Measurements from ENCODE around the gene LDHD.
A peak's percentile ranks its signal among the peaks of the same experiment; 100 is the strongest.
"Not testable (repeated sequence)": the region's sequence is repeated elsewhere in the genome, so short reads cannot be mapped to it uniquely, and the experiment has no call there.

Gene LDHD

GRCh38 chr16:75143941-75144340 lies 27.4 kb upstream of the LDHD start:
- no peak overlapping the region for H3K4me3 ChIP-seq (ENCODE audit: control insufficient read depth, low read depth, low read length)
- no peak for TF ChIP-seq CTCF (conservative IDR thresholded peaks at IDR 0.05; ENCODE audit: control insufficient read depth, insufficient read depth, low read depth, low read length)
- no peak for DNase-seq (ENCODE audit: low read depth)

- no peak for DNase-seq (ENCODE audit: low read depth)
- TF ChIP-seq CTCF (conservative IDR thresholded peaks at IDR 0.05; ENCODE audit: control insufficient read depth, insufficient read depth, low read depth, low read length): no peak
- no peak overlapping the region for H3K4me3 ChIP-seq (ENCODE audit: control insufficient read depth, low read depth, low read length)
Observed at GRCh38 chr16:75139498-75139897, 22.9 kb upstream of the LDHD start.

GRCh38 chr16:75138636-75139035 lies 22.1 kb upstream of the LDHD start:
- H3K4me3 ChIP-seq (ENCODE audit: control insufficient read depth, low read depth, low read length): no peak overlapping the region
- DNase-seq (ENCODE audit: low read depth): peak; percentile 21
- TF ChIP-seq CTCF (conservative IDR thresholded peaks at IDR 0.05; ENCODE audit: control insufficient read depth, insufficient read depth, low read depth, low read length): no peak

DNA sequence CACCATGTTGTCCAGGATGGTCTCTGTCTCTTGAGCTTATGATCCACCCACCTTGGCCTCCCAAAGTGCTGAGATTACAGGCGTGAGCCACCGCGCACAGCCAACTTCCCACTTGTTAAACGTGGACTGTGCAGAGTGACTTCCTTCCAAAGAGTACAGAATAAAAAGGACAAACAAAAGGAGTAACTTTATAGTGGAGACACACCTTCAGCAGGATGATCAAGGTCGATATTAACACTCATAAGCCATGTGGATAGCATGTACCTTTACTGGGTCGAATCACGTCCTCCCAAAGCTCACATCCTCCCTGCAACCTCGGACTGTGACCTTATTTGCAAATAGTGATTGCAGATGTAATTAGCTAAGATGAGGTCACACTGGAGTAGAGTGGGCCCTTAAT lies 21.7 kb upstream of the LDHD start:
- DNase-seq (ENCODE audit: low read depth): no peak
- no peak for TF ChIP-seq CTCF (conservative IDR thresholded peaks at IDR 0.05; ENCODE audit: control insufficient read depth, insufficient read depth, low read depth, low read length)
- H3K4me3 ChIP-seq (ENCODE audit: control insufficient read depth, low read depth, low read length): no peak overlapping the region

GRCh38 chr16:75131081-75131480 lies 14.5 kb upstream of the LDHD start:
- no peak for DNase-seq (ENCODE audit: low read depth)
- H3K4me3 ChIP-seq (ENCODE audit: control insufficient read depth, low read depth, low read length): no peak overlapping the region
- no peak for TF ChIP-seq CTCF (conservative IDR thresholded peaks at IDR 0.05; ENCODE audit: control insufficient read depth, insufficient read depth, low read depth, low read length)

DNA sequence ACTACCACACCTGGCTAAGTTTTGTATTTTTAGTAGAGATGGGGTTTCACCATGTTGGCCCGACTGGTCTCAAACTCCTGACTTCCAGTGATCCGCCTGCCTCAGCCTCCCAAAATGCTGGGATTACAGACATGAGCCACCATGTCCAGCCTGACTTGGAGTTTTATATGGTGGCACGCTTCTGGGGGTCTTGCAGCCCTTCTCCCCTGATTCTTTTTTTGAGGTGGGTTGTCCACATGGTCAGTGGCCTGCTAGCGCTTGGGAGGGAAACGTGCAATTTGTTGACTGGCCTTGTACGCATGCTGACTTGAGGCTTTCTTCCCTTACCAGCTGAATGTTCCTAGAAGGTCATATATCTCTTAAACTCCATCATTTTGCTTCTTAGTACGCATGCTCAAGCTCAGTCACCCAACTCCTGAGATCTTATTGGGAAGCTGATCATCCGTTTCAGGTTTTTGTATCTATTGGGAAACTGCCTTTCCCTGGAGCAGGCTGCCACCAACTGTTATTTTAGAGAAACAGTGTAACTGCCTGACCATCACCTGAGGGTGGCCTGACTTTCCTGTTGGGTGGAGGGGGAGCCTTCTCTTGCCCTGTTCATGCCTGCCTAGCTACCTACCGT lies 13.7 kb upstream of the LDHD start:
- DNase-seq (ENCODE audit: low read depth): no peak
- no peak for TF ChIP-seq CTCF (conservative IDR thresholded peaks at IDR 0.05; ENCODE audit: control insufficient read depth, insufficient read depth, low read depth, low read length)
- H3K4me3 ChIP-seq (ENCODE audit: control insufficient read depth, low read depth, low read length): no peak overlapping the region

DNA sequence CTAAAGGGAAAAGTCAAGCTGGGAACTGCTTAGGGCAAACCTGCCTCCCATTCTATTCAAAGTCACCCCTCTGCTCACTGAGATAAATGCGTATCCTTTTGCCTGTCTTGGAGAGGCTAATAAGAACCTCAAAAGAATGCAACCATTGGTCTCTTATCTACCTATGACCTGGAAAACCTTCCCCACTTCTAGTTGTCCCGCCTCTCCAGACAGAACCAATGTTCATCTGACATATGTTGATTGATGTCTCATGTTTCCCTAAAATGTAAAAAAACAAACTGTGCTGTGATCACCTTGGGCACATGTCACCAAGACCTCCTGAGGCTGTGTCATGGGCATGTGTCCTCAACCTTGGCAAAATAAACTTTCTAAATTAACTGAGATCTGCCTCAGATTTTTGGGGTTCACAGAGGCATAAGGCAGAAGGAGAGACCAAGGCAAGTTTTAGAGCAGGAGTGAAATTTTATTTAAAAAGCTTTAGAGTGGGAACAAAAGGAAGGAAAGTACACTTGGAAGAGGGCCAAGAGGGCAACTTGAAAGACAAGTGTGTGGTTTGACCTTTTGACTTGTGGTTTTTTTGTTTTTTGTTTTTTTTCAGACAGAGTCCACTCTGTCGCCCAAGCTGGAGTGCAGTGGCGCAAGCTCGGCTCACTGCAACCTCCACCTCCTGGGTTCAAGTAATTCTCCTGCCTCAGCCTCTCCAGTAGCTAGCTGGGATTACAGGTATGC lies 13.0 kb upstream of the LDHD start:
- not testable (repeated sequence) for DNase-seq (ENCODE audit: low read depth)

More for the DNA sequence above, 13.0 kb upstream of the LDHD start:
- not testable (repeated sequence) for H3K4me3 ChIP-seq (ENCODE audit: control insufficient read depth, low read depth, low read length)
